ENCODE data around the gene PAXX. TPM values are rescaled to one million over a fixed set of nuclear protein-coding genes. Genes with fewer than 3 reads are reported as not detected.

Gene PAXX
- total RNA-seq, 1 experiment from 2014 or later, result 64.0 TPM

- H3K27me3 ChIP-seq (ENCODE audit: control insufficient read depth, insufficient read depth, low read length), result no peaks in the 10 kb centered on the region
- no peak overlapping the region for H3K27ac ChIP-seq (ENCODE audit: low read length)
- no peak overlapping the region for H3K4me3 ChIP-seq (ENCODE audit: low read depth in 2 of 2, low read length in 2 of 2)
- DNase-seq (ENCODE audit: low read depth, low spot score) (no peak), ATAC-seq (no peak)
- ChIA-PET POLR2A (no interaction called here), CTCF (no interaction called here)
- no peaks in the 10 kb centered on the region for H3K9me3 ChIP-seq (ENCODE audit: control insufficient read depth, insufficient read depth, low read depth, low read length)
- no peaks in the 10 kb centered on the region for H3K36me3 ChIP-seq (ENCODE audit: control insufficient read depth, insufficient read depth, low read length)
- no TSS peak for BruUV-seq (replicated peaks)
- H3K4me1 ChIP-seq (ENCODE audit: control insufficient read depth, insufficient read depth, low read length), result peaks cover 10% of the 10 kb centered on the region; the same call in 1 of the 2 replicates
- TF ChIP-seq POLR2AphosphoS5 (IDR thresholded peaks at IDR 0.05; ENCODE audit: low read depth, low read length), result no peak
- no peak for TF ChIP-seq SIN3A (IDR thresholded peaks at IDR 0.05; ENCODE audit: borderline replicate concordance, insufficient read depth, low read depth, low read length)
- no peak for TF ChIP-seq REST (IDR thresholded peaks at IDR 0.05; ENCODE audit: insufficient read depth in 1 of 2, low read depth in 2 of 2, low read length in 1 of 2)
- no peak for TF ChIP-seq CTCF (IDR thresholded peaks at IDR 0.05)
- no peak for TF ChIP-seq TCF7L2 (IDR thresholded peaks at IDR 0.05; ENCODE audit: low read depth, low read length)
- intact Hi-C loops (cut with micrococcal nuclease; ENCODE audit: unreplicated experiment), result no loop called here
- in situ Hi-C loops (cut with HindIII; ENCODE audit: low pct_unique_long_range_greater_than_20kb, low sequenced_read_pairs), result no loop called here
Measured at GRCh38 chr9:137042751-137043727, 50.8 kb downstream of the PAXX start.

Other genes with a start within 250 kb of the PAXX start
- not detected for gene LCN10, start 249.5 kb upstream of the PAXX start, total RNA-seq (2021; ENCODE audit: unreplicated experiment)
- gene LCN6, start 243.9 kb upstream of the PAXX start, total RNA-seq (2021; ENCODE audit: unreplicated experiment), result not detected
- not detected for gene LCN8, start 234.2 kb upstream of the PAXX start, total RNA-seq (2021; ENCODE audit: unreplicated experiment)
- 0.05 TPM for gene LCN15, start 227.9 kb upstream of the PAXX start, total RNA-seq (2021; ENCODE audit: unreplicated experiment)
- 53.5 TPM for gene TMEM141, start 201.1 kb upstream of the PAXX start, total RNA-seq (2021; ENCODE audit: unreplicated experiment)
- gene CCDC183, start 196.1 kb upstream of the PAXX start, total RNA-seq (2021; ENCODE audit: unreplicated experiment), result 0.62 TPM
- gene RABL6, start 184.5 kb upstream of the PAXX start, total RNA-seq (2021; ENCODE audit: unreplicated experiment), result 106 TPM
- gene AJM1, start 149.9 kb upstream of the PAXX start, total RNA-seq (2021; ENCODE audit: unreplicated experiment), result 7.2 TPM
- gene PHPT1, start 143.0 kb upstream of the PAXX start, total RNA-seq (2021; ENCODE audit: unreplicated experiment), result 204 TPM
- gene MAMDC4, start 140.1 kb upstream of the PAXX start, total RNA-seq (2021; ENCODE audit: unreplicated experiment), result 6.3 TPM
- gene EDF1, start 126.1 kb upstream of the PAXX start, total RNA-seq (2021; ENCODE audit: unreplicated experiment), result 270 TPM
- 48.7 TPM for gene TRAF2, start 105.9 kb upstream of the PAXX start, total RNA-seq (2021; ENCODE audit: unreplicated experiment)
- gene FBXW5, start 47.7 kb upstream of the PAXX start, total RNA-seq (2021; ENCODE audit: unreplicated experiment), result 72.6 TPM
- 2.9 TPM for gene C8G, start 47.2 kb upstream of the PAXX start, total RNA-seq (2021; ENCODE audit: unreplicated experiment)
- gene LCN12, start 40.1 kb upstream of the PAXX start, total RNA-seq (2021; ENCODE audit: unreplicated experiment), result 2.5 TPM
- 13.7 TPM for gene PTGDS, start 14.9 kb upstream of the PAXX start, total RNA-seq (2021; ENCODE audit: unreplicated experiment)
- gene LCNL1, start 9.4 kb upstream of the PAXX start, total RNA-seq (2021; ENCODE audit: unreplicated experiment), result 0.82 TPM
- 6.2 TPM for gene CLIC3, start 4.1 kb downstream of the PAXX start, total RNA-seq (2021; ENCODE audit: unreplicated experiment)
- 27.0 TPM for gene ABCA2, start 35.8 kb downstream of the PAXX start, total RNA-seq (2021; ENCODE audit: unreplicated experiment)
- not detected for gene FUT7, start 39.7 kb downstream of the PAXX start, total RNA-seq (2021; ENCODE audit: unreplicated experiment)
- 43.5 TPM for gene NPDC1, start 53.8 kb downstream of the PAXX start, total RNA-seq (2021; ENCODE audit: unreplicated experiment)
- 2.8 TPM for gene ENTPD2, start 61.6 kb downstream of the PAXX start, total RNA-seq (2021; ENCODE audit: unreplicated experiment)
- 18.4 TPM for gene SAPCD2, start 78.1 kb downstream of the PAXX start, total RNA-seq (2021; ENCODE audit: unreplicated experiment)
- 23.1 TPM for gene UAP1L1, start 85.1 kb downstream of the PAXX start, total RNA-seq (2021; ENCODE audit: unreplicated experiment)
- gene MAN1B1, start 94.6 kb downstream of the PAXX start, total RNA-seq (2021; ENCODE audit: unreplicated experiment), result 57.2 TPM
- gene DPP7, start 122.3 kb downstream of the PAXX start, total RNA-seq (2021; ENCODE audit: unreplicated experiment), result 236 TPM
- gene GRIN1, start 146.7 kb downstream of the PAXX start, total RNA-seq (2021; ENCODE audit: unreplicated experiment), result 4.9 TPM
- 0.69 TPM for gene LRRC26, start 177.6 kb downstream of the PAXX start, total RNA-seq (2021; ENCODE audit: unreplicated experiment)
- gene TMEM210, start 179.6 kb downstream of the PAXX start, total RNA-seq (2021; ENCODE audit: unreplicated experiment), result not detected
- 46.0 TPM for gene ANAPC2, start 196.1 kb downstream of the PAXX start, total RNA-seq (2021; ENCODE audit: unreplicated experiment)
- gene SSNA1, start 196.3 kb downstream of the PAXX start, total RNA-seq (2021; ENCODE audit: unreplicated experiment), result 86.9 TPM
- 21.7 TPM for gene TPRN, start 208.3 kb downstream of the PAXX start, total RNA-seq (2021; ENCODE audit: unreplicated experiment)
- 25.4 TPM for gene TMEM203, start 213.2 kb downstream of the PAXX start, total RNA-seq (2021; ENCODE audit: unreplicated experiment)
- gene NDOR1, start 213.3 kb downstream of the PAXX start, total RNA-seq (2021; ENCODE audit: unreplicated experiment), result 15.6 TPM
- 11.5 TPM for gene RNF208, start 229.8 kb downstream of the PAXX start, total RNA-seq (2021; ENCODE audit: unreplicated experiment)
- gene CYSRT1, start 232.8 kb downstream of the PAXX start, total RNA-seq (2021; ENCODE audit: unreplicated experiment), result 0.67 TPM
- 0.15 TPM for gene RNF224, start 235.1 kb downstream of the PAXX start, total RNA-seq (2021; ENCODE audit: unreplicated experiment)
- gene SLC34A3, start 238.5 kb downstream of the PAXX start, total RNA-seq (2021; ENCODE audit: unreplicated experiment), result not detected
- 265 TPM for gene TUBB4B, start 248.9 kb downstream of the PAXX start, total RNA-seq (2021; ENCODE audit: unreplicated experiment)

All from Panc1 (cell line).